GM23248 (cell line): ENCODE data around the gene PSEN2.
"Not testable (repeated sequence)": the region's sequence is repeated elsewhere in the genome, so short reads cannot be mapped to it uniquely, and the experiment has no call there.

Experiments used
- EZH2 ChIP-seq: fragments of 200-600 bp; sonication (generic); IDR thresholded peaks from 2 replicates; pipeline ENCODE4 v1.6.1; 2018; ENCODE audit warnings: antibody characterized with exemption, mild to moderate bottlenecking; ENCODE audit not compliant: insufficient read depth, poor library complexity, severe bottlenecking
- EZH2phosphoT487 ChIP-seq: fragments of 200-600 bp; sonication (generic); IDR thresholded peaks from 2 replicates; pipeline ENCODE4 v1.6.1; 2018; ENCODE audit warnings: antibody characterized with exemption, moderate library complexity, mild to moderate bottlenecking, low read depth; ENCODE audit not compliant: insufficient read depth

- not testable (repeated sequence) for TF ChIP-seq EZH2, EZH2phosphoT487
Measured at GRCh38 chr1:226837966-226838365, 32.5 kb upstream of the PSEN2 start.
